NCI-H2171 treated with DMSO at 0.1 percent for 48 hours (cell line): Measurements from ENCODE around the gene NDUFV1.
"Not testable (repeated sequence)": the region's sequence is repeated elsewhere in the genome, so short reads cannot be mapped to it uniquely, and the experiment has no call there.

Experiments
- DNase-seq: peaks from one replicate; lab custom pipeline; 2025; lab: John Stamatoyannopoulos, UW

Gene NDUFV1

GRCh38 chr11:67627812-67628624, 21.3 kb downstream of the NDUFV1 start:
- no peak for DNase-seq

- DNase-seq, result no peak
Measured at GRCh38 chr11:67628710-67629385, 22.1 kb downstream of the NDUFV1 start.

- peak; percentile 60 for DNase-seq
Measured at GRCh38 chr11:67629386-67630227, 22.9 kb downstream of the NDUFV1 start, which contains the start of gene NUDT8. Gene NUDT8 (minus strand): TSS chr11:67629937. CDS start chr11:67629911, 26 bp downstream.

DNA sequence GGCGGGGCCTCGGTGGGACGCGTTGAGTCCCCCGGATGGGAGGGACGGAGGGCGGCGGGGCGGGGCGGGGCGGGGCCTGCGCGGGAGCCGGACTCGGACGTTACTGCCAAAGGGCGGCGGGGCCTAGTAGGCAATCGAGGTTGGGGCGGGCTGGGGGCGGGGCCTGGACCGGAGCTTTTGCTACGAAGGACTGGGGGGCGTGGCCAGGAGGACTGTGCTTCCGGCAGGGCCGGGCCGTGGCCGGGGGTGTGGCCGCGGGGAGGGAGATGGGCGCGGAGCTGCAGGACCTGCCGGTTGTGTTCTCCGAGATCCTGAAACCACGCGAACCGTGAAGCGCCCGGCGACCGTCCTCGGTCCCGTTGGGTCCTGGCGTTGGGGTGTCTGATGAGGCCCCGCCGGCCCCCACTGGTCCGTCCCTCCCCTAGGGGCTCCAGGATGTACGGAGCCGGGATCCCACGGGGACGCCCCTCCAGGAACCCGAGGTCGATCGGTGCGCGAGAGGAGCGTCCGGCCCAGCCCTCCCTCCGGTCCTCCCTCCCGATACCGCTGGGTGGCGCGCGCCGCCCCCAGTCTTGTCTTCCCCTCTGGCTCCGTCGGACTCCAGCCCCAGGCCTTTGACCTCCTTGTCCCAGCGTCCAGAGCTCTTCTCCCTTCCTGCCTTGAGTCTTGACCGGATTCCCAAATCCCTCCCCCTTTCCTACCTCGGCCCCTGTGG, 23.6 kb downstream of the NDUFV1 start:
- DNase-seq, result peak; percentile 96

- no peak for DNase-seq
Measured at GRCh38 chr11:67630943-67631331, 24.2 kb downstream of the NDUFV1 start.

GRCh38 chr11:67631411-67631810, 24.7 kb downstream of the NDUFV1 start:
- no peak for DNase-seq

- no peak for DNase-seq
Measured at GRCh38 chr11:67631853-67632174, 25.1 kb downstream of the NDUFV1 start.

- DNase-seq, result no peak
Measured at GRCh38 chr11:67632175-67632981, 25.6 kb downstream of the NDUFV1 start.

DNA sequence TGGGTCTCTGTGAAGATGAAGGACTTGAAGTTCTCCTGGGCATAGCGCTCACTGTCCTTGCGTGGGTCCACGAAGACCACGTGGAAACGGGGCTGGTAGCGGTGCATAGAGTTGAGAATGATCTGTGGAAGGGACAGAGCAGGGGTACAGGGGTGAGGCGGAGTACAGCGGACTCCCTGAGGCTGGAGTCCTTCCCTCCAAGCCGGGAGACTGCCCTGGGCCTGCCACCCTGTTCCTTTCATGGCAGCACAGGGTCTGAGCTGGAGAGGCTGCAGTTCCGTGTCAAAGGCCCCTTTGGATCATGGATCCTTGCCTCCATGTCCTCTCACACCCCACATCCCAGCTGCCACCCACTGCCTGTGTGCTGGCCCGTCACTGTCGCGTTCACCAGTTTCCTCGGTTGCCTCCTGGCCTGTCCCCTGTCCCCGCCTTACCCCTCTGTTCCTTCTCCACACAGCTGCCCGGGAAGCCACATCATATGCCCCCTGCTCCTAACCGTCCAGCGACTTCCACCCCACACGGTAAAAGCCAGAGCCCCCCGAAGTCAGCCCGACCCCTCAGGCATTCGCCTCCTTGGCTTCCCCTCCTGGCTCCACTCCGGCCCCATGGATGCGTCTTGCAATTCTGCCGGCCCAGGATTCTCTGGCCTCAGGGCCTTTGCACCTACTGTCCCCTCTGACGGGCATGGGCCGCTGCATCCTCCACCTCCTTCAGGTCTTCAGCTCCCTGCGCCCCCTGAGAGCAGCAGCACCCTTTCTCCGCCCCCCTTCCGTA, 26.4 kb downstream of the NDUFV1 start:
- DNase-seq, result no peak

- DNase-seq, result no peak
Measured at GRCh38 chr11:67633758-67634365, 27.1 kb downstream of the NDUFV1 start.

DNA sequence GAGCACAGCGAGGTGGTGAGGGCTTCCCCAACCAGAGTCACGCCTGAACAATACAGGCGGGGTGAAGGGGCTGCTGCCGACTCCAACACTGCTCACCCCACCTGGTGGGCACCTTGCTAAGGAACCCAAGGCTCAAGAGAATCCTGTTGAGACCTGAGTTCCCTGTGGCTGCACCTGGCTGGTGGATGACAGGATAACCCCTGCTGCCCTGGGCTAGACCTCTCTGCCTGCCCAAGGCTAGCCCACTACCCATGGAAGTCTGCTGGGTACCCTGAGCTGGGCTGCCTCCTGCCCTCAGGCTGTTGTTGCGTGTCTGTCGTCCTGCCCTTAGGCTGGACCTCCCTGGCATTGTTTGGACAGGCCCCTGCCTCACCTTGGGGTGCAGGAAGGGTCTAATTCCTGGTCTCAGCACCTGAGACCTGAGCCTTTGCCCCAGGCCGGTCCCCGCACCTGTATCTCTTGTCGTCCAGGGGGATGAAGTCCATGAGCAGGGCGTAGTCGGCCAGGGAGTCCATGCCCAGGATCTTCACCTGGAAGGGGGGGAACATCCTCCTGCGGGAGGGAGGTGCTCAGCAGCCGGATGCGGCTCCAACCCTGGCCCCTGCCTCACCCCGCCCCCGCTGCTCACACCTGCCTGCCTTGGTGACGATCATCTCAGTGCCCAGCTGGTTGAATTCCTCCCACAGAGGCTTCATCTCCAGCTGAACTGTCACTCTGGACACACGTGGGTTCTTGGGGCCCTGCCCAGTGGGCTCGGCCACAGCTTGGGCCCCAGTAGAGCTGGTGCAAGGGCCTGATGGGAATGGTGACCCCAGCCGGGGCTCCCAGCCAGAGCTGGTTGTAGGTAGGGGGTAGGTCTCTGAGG, 27.9 kb downstream of the NDUFV1 start:
- DNase-seq, result no peak

GRCh38 chr11:67635231-67635521, 28.4 kb downstream of the NDUFV1 start:
- no peak for DNase-seq

DNA sequence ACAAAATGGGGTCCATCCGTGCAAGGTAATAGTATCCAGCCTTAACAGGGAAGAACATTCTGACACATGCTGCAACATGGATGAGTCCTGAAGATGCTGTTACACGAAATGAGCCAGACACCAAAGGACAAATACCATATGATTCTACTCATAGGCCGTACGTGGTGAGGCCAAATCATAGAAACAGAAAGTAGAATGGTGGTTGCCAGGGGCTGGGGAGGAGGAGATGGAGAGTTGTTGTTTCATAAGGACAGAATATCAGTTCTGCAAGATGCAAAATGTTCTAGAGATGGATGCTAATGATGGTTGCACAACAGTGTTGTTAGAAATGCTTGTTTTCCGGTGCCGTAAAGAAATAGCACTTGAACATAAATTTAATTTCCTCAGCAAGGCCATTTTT, 30.2 kb downstream of the NDUFV1 start:
- no peak for DNase-seq

- DNase-seq, result not testable (repeated sequence)
Measured at GRCh38 chr11:67637441-67637840, 30.7 kb downstream of the NDUFV1 start.

- DNase-seq, result no peak
Measured at GRCh38 chr11:67638535-67639437, 32.0 kb downstream of the NDUFV1 start.

DNA sequence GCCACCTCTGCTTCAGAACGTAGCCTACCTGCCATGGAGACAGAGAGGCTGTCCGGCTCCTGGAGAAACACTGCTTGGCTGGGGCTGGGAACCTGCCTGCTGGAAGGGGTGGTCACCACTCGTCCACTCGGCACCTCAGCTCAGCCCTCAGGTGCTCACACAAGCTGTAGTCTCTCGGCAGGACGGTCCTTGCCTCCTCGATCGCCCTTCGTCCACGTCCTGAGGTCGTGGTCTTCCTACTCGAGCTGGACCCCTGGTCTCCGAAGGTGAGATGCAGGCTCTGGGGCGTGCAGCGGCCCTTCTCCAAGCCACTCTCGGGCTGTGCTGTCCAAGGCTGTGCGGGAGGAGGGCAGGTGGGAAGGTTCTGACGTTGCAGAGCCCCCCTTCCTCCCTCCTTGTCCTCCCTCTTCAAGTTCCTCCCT, 32.7 kb downstream of the NDUFV1 start, which contains the start of gene TBX10:
TSS of gene TBX10 (minus strand) at position 326 of the 422 bp plus-strand sequence. CDS start at position 35, 291 bp downstream.
- DNase-seq, result no peak

GRCh38 chr11:67640021-67640757, 33.5 kb downstream of the NDUFV1 start:
- DNase-seq, result no peak
